Activated CD8-positive, alpha-beta memory T cell treated with anti-CD3 and anti-CD28 coated beads, Interleukin-2, amount 50 U/mL, for 1 hour (primary cell): ENCODE data around the gene PSMB8.
A peak's percentile ranks its signal among the peaks of the same experiment; 100 is the strongest.
"Not testable (repeated sequence)": the region's sequence is repeated elsewhere in the genome, so short reads cannot be mapped to it uniquely, and the experiment has no call there.

Experiments used
- DNase-seq: peaks from one replicate; pipeline ENCODE4 v3.0.0-alpha.2; 2020; ENCODE audit errors: extremely low read depth

The PSMB8 gene

GRCh38 chr6:32838114-32838958 lies 5.5 kb downstream of the PSMB8 start, which contains the start of gene TAP2:
Gene TAP2 (minus strand): TSS chr6:32838739. CDS start chr6:32838233, 506 bp downstream.
- peak; percentile 89 for DNase-seq

- no peak for DNase-seq
Observed at GRCh38 chr6:32837651-32838113, 6.2 kb downstream of the PSMB8 start.

GRCh38 chr6:32836873-32837272 lies 7.0 kb downstream of the PSMB8 start:
- DNase-seq: no peak

GRCh38 chr6:32835167-32835893 lies 8.5 kb downstream of the PSMB8 start:
- no peak for DNase-seq

GRCh38 chr6:32833664-32834063 lies 10.2 kb downstream of the PSMB8 start:
- DNase-seq: no peak

- no peak for DNase-seq
Observed at GRCh38 chr6:32832535-32832934, 11.3 kb downstream of the PSMB8 start.

- DNase-seq: no peak
Observed at GRCh38 chr6:32830936-32831335, 12.9 kb downstream of the PSMB8 start.

GRCh38 chr6:32830017-32830416 lies 13.8 kb downstream of the PSMB8 start:
- no peak for DNase-seq

- DNase-seq: no peak
Observed at GRCh38 chr6:32829495-32829894, 14.4 kb downstream of the PSMB8 start.

- DNase-seq: no peak
Observed at GRCh38 chr6:32827025-32827424, 16.8 kb downstream of the PSMB8 start.

GRCh38 chr6:32825966-32826365 lies 17.9 kb downstream of the PSMB8 start:
- DNase-seq: no peak

GRCh38 chr6:32819729-32820128 lies 24.1 kb downstream of the PSMB8 start:
- DNase-seq: no peak

GRCh38 chr6:32818867-32819266 lies 25.0 kb downstream of the PSMB8 start:
- DNase-seq: no peak

GRCh38 chr6:32816746-32817204 lies 27.1 kb downstream of the PSMB8 start, which contains the start of gene HLA-DOB:
Gene HLA-DOB (minus strand): TSS chr6:32817002. CDS start chr6:32816951, 51 bp downstream.
- no peak for DNase-seq

GRCh38 chr6:32815996-32816395 lies 27.9 kb downstream of the PSMB8 start:
- DNase-seq: no peak

GRCh38 chr6:32815115-32815514 lies 28.7 kb downstream of the PSMB8 start:
- DNase-seq: no peak

GRCh38 chr6:32814145-32814544 lies 29.7 kb downstream of the PSMB8 start:
- DNase-seq: no peak

- DNase-seq: no peak
Observed at GRCh38 chr6:32809171-32809570, 34.7 kb downstream of the PSMB8 start.

GRCh38 chr6:32807020-32807580 lies 36.7 kb downstream of the PSMB8 start:
- no peak for DNase-seq

GRCh38 chr6:32805404-32805803 lies 38.4 kb downstream of the PSMB8 start:
- not testable (repeated sequence) for DNase-seq

- no peak for DNase-seq
Observed at GRCh38 chr6:32803416-32803815, 40.4 kb downstream of the PSMB8 start.

GRCh38 chr6:32799740-32800139 lies 44.1 kb downstream of the PSMB8 start:
- no peak for DNase-seq
